ENCODE data around the gene PLCZ1.

- TF ChIP-seq CTCF (IDR thresholded peaks at IDR 0.05 in 2 of 3, conservative IDR thresholded peaks at IDR 0.05 in 1 of 3; ENCODE audit: insufficient read depth in 2 of 3, low read depth in 1 of 3, low read length in 3 of 3): no peak
- no peak for TF ChIP-seq POLR2A (conservative IDR thresholded peaks at IDR 0.05)
- no peak for TF ChIP-seq ZNF175 (CRISPR knock-in tag; IDR thresholded peaks at IDR 0.05; ENCODE audit: low read depth)
- no peak for TF ChIP-seq TBP (optimal IDR thresholded peaks at IDR 0.05; ENCODE audit: low read depth, low read length)
- no peak for TF ChIP-seq JUND (IDR thresholded peaks at IDR 0.05; ENCODE audit: borderline replicate concordance, low read depth, low read length)
- TF ChIP-seq JUND (tag; IDR thresholded peaks at IDR 0.05; ENCODE audit: borderline replicate concordance, low read depth, low read length): no peak
- TF ChIP-seq NFYB (IDR thresholded peaks at IDR 0.05; ENCODE audit: extremely low read depth, insufficient read length): no peak
- no peak for TF ChIP-seq RCOR1 (IDR thresholded peaks at IDR 0.05; ENCODE audit: borderline replicate concordance in 1 of 2, low read depth in 2 of 2, low read length in 2 of 2)
- TF ChIP-seq BCL6 (CRISPR knock-in tag; IDR thresholded peaks at IDR 0.05): no peak
- TF ChIP-seq FOXM1 (IDR thresholded peaks at IDR 0.05; ENCODE audit: low read depth): no peak
- TF ChIP-seq FOXM1 (CRISPR knock-in tag; IDR thresholded peaks at IDR 0.05; ENCODE audit: low read depth): no peak
- no peak for TF ChIP-seq ZNF121 (CRISPR knock-in tag; conservative IDR thresholded peaks at IDR 0.05)
- TF ChIP-seq CBFB (CRISPR knock-in tag; IDR thresholded peaks at IDR 0.05): no peak
These were observed 16.4 kb downstream of the PLCZ1 start for GRCh38 chr12:18721452-18721851.
